ENCODE data around the gene ZBTB7C.

The ZBTB7C gene

DNA sequence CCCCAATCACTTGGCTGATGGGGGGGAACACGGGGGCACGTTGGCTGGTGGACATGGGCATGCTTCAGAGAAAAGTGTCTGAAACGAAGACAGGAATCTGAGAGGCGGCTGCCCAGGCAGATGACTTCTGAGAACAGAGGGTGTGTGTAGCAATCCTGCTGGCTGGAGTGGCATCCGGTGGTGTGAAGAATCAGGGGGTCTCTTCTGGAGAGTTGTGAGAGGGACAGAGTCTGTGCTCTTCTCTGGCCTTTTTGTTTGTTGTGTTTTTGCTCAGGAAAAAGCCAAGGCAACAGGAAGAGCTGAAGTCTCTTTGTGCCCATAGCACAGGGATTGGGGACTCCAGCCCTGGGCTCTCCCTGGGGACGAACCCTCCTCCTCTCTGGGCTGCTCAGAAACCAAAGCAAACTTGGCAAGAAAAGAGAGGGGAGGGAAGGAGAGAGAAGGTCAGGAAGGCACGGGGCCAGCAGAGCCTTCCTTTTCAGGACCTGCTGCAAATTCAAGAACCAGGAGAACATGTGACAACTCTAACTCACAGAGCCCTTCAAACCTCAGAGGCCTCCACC lies 381.7 kb downstream of the ZBTB7C start:
- no peaks in the 10 kb centered on the region for H3K9me3 ChIP-seq (ENCODE audit: insufficient read depth, low read length, severe bottlenecking)
- no peak for TF ChIP-seq EZH2 (IDR thresholded peaks at IDR 0.05; ENCODE audit: borderline replicate concordance, low read depth, low read length, severe bottlenecking)
- TF ChIP-seq, protein P1, sequence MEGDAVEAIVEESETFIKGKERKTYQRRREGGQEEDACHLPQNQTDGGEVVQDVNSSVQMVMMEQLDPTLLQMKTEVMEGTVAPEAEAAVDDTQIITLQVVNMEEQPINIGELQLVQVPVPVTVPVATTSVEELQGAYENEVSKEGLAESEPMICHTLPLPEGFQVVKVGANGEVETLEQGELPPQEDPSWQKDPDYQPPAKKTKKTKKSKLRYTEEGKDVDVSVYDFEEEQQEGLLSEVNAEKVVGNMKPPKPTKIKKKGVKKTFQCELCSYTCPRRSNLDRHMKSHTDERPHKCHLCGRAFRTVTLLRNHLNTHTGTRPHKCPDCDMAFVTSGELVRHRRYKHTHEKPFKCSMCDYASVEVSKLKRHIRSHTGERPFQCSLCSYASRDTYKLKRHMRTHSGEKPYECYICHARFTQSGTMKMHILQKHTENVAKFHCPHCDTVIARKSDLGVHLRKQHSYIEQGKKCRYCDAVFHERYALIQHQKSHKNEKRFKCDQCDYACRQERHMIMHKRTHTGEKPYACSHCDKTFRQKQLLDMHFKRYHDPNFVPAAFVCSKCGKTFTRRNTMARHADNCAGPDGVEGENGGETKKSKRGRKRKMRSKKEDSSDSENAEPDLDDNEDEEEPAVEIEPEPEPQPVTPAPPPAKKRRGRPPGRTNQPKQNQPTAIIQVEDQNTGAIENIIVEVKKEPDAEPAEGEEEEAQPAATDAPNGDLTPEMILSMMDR (IDR thresholded peaks at IDR 0.05; ENCODE audit: borderline replicate concordance, extremely low read depth, low read length, poor library complexity, severe bottlenecking) = no peak
- H3K4me3 ChIP-seq (ENCODE audit: low read depth in 1 of 2, low read length in 2 of 2) = no peak overlapping the region
- H3K36me3 ChIP-seq (ENCODE audit: insufficient read depth, low read length) = no peaks in the 10 kb centered on the region
- no peak overlapping the region for H3K27ac ChIP-seq (ENCODE audit: low read length)
- H2AFZ ChIP-seq (ENCODE audit: low read depth, low read length) = no peak overlapping the region
- no peak overlapping the region for H3K9ac ChIP-seq (ENCODE audit: low read depth, low read length)
- DNase-seq (no peak), ATAC-seq (ENCODE audit: insufficient read depth, low read depth) (no peak)
- no peaks in the 10 kb centered on the region for H3K79me2 ChIP-seq (ENCODE audit: insufficient read depth, low read length)
- H3K4me1 ChIP-seq (ENCODE audit: insufficient read depth, low read length) = peaks cover 2% of the 10 kb centered on the region
- H3K4me2 ChIP-seq (ENCODE audit: insufficient read depth, low read length) = no peak overlapping the region
- peaks cover 3% of the 10 kb centered on the region; the same call in 1 of the 2 replicates for H4K20me1 ChIP-seq (ENCODE audit: insufficient read depth, low read length)
- H3K27me3 ChIP-seq (ENCODE audit: insufficient read depth, low read length, poor library complexity) = no peaks in the 10 kb centered on the region

GRCh38 chr18:48026216-48026615 lies 383.0 kb downstream of the ZBTB7C start:
- no peak overlapping the region for H3K9ac ChIP-seq (ENCODE audit: low read depth, low read length)
- no peak for TF ChIP-seq EZH2 (IDR thresholded peaks at IDR 0.05; ENCODE audit: borderline replicate concordance, low read depth, low read length, severe bottlenecking)
- TF ChIP-seq, protein P1 (IDR thresholded peaks at IDR 0.05; ENCODE audit: borderline replicate concordance, extremely low read depth, low read length, poor library complexity, severe bottlenecking) = no peak
- no peak overlapping the region for H2AFZ ChIP-seq (ENCODE audit: low read depth, low read length)
- peaks cover 5% of the 10 kb centered on the region for H3K4me1 ChIP-seq (ENCODE audit: insufficient read depth, low read length)
- DNase-seq (no peak), ATAC-seq (ENCODE audit: insufficient read depth, low read depth) (no peak)
- no peaks in the 10 kb centered on the region for H3K36me3 ChIP-seq (ENCODE audit: insufficient read depth, low read length)
- H4K20me1 ChIP-seq (ENCODE audit: insufficient read depth, low read length) = peaks cover 3% of the 10 kb centered on the region; the same call in 1 of the 2 replicates
- no peaks in the 10 kb centered on the region for H3K9me3 ChIP-seq (ENCODE audit: insufficient read depth, low read length, severe bottlenecking)
- no peaks in the 10 kb centered on the region for H3K27me3 ChIP-seq (ENCODE audit: insufficient read depth, low read length, poor library complexity)
- H3K79me2 ChIP-seq (ENCODE audit: insufficient read depth, low read length) = no peaks in the 10 kb centered on the region
- H3K4me3 ChIP-seq (ENCODE audit: low read depth in 1 of 2, low read length in 2 of 2) = no peak overlapping the region
- H3K27ac ChIP-seq (ENCODE audit: low read length) = no peak overlapping the region
- H3K4me2 ChIP-seq (ENCODE audit: insufficient read depth, low read length) = no peak overlapping the region

- H3K27me3 ChIP-seq (ENCODE audit: insufficient read depth, low read length, poor library complexity) = peaks cover 4% of the 10 kb centered on the region
- no peak overlapping the region for H3K9ac ChIP-seq (ENCODE audit: low read depth, low read length)
- no peak overlapping the region for H3K4me3 ChIP-seq (ENCODE audit: low read depth in 1 of 2, low read length in 2 of 2)
- no peaks in the 10 kb centered on the region for H3K79me2 ChIP-seq (ENCODE audit: insufficient read depth, low read length)
- H3K9me3 ChIP-seq (ENCODE audit: insufficient read depth, low read length, severe bottlenecking) = no peaks in the 10 kb centered on the region
- H3K4me1 ChIP-seq (ENCODE audit: insufficient read depth, low read length) = peaks cover 9% of the 10 kb centered on the region
- ATAC-seq (ENCODE audit: insufficient read depth, low read depth) (no peak), DNase-seq (no peak)
- H2AFZ ChIP-seq (ENCODE audit: low read depth, low read length) = no peak overlapping the region
- H4K20me1 ChIP-seq (ENCODE audit: insufficient read depth, low read length) = peaks cover 3% of the 10 kb centered on the region; the same call in 1 of the 2 replicates
- no peaks in the 10 kb centered on the region for H3K36me3 ChIP-seq (ENCODE audit: insufficient read depth, low read length)
- TF ChIP-seq EZH2 (IDR thresholded peaks at IDR 0.05; ENCODE audit: borderline replicate concordance, low read depth, low read length, severe bottlenecking) = no peak
- H3K4me2 ChIP-seq (ENCODE audit: insufficient read depth, low read length) = no peak overlapping the region
- H3K27ac ChIP-seq (ENCODE audit: low read length) = no peak overlapping the region
Measured at GRCh38 chr18:48024881-48025660, 384.1 kb downstream of the ZBTB7C start.

- DNase-seq = no peak
- no peaks in the 10 kb centered on the region for H3K9me3 ChIP-seq (ENCODE audit: insufficient read depth, low read length, severe bottlenecking)
- H4K20me1 ChIP-seq (ENCODE audit: insufficient read depth, low read length) = peaks cover 3% of the 10 kb centered on the region; the same call in 1 of the 2 replicates
- ATAC-seq (ENCODE audit: insufficient read depth, low read depth) = no peak
- H3K9ac ChIP-seq (ENCODE audit: low read depth, low read length) = no peak overlapping the region
- TF ChIP-seq, protein P1 (IDR thresholded peaks at IDR 0.05; ENCODE audit: borderline replicate concordance, extremely low read depth, low read length, poor library complexity, severe bottlenecking) = no peak
- TF ChIP-seq EZH2 (IDR thresholded peaks at IDR 0.05; ENCODE audit: borderline replicate concordance, low read depth, low read length, severe bottlenecking) = no peak
- peaks cover 10% of the 10 kb centered on the region for H3K4me1 ChIP-seq (ENCODE audit: insufficient read depth, low read length)
- H3K79me2 ChIP-seq (ENCODE audit: insufficient read depth, low read length) = no peaks in the 10 kb centered on the region
- no peak overlapping the region for H3K4me3 ChIP-seq (ENCODE audit: low read depth in 1 of 2, low read length in 2 of 2)
- H2AFZ ChIP-seq (ENCODE audit: low read depth, low read length) = no peak overlapping the region
- H3K27ac ChIP-seq (ENCODE audit: low read length) = no peak overlapping the region
- no peak overlapping the region for H3K4me2 ChIP-seq (ENCODE audit: insufficient read depth, low read length)
- H3K36me3 ChIP-seq (ENCODE audit: insufficient read depth, low read length) = no peaks in the 10 kb centered on the region
- peaks cover 6% of the 10 kb centered on the region for H3K27me3 ChIP-seq (ENCODE audit: insufficient read depth, low read length, poor library complexity)
Measured at GRCh38 chr18:48024009-48024512, 385.1 kb downstream of the ZBTB7C start.
